Measurements from ENCODE around the gene DONSON.

DONSON gene

DNA sequence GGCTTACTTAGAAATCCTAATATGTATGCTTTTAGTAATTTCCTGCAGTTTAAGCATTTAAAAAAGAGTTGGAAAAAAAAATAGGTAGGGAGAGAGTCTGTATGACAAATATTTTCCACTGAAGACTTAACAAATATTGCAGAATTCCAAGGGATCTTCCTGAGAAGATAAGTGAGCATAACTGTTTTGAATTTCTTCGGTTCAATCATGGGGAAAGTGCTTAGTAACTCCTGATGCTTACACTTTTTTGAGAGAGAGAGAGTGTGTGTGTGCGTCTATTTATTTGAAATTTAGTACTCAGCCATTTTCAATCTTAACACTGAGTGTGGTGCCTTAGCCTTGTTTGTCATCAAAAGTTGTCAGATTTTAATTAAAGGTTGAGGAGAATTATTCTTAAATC is 27.1 kb downstream of the DONSON start:
- no peak for DNase-seq

DNA sequence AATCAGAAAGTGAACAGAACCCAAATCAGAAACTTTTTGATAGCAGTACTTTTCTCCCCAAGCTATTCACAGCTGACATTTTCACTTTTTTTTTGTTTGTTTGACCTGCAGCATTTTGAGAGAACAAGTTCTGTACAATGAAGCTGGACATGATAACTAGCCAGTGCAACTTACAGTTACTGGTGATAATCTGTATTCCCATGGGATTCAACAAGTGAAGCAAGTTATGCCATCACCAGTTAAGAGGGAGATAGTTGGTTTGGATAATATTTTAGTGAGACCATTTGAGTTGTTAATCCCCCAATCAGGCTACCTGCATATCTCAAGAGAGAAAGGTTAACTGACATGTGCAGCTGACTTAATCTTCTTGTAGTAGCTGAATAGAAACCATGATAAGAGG is 27.5 kb downstream of the DONSON start:
- DNase-seq, result no peak

DNA sequence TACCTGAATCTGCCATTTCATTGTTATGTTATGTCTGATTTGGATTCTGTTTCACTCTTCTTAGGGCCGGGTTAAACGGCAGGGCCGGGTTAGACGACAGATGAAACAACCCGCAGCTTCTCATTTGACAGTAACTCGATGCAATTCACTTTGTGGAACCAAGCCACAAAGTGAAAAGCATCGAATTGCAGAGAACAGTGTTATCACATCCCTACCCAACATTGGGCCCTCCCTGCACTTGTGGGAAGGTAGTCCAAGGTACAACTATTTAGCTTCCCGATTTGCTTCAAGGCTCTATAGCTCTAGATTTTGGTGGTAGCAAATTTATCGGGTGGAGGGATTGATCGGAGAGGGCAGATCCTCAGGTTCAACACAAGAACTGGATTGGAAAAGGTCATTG is 28.7 kb downstream of the DONSON start:
- DNase-seq, result no peak

DNA sequence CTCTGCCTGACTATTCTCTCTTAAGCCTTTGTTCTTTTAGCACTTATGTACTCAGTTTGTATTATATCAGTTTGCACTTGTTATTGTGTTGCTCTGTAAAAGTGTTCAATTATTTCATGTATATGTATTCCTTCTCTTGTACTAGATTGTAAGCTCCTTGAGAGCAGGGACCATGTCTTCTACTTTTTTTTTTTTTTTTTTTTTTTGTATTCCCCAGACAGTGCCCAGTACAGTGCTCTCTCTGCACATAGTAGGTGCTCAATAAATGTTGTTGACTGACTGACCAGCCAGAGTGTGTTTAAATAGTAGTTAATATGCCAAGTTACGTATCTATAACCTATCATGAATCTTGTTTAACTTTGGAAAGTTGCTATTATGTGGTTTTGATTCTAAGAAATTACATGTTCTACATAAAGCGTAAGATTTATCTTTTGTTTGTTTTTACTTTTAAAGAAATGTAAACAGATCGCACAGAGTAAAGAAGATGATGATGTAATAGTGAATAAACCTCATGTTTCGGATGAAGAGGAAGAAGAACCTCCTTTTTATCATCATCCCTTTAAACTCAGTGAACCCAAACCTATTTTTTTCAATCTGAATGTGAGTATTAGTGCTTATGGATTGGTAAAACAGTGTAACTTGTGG is 29.6 kb downstream of the DONSON start:
- no peak for DNase-seq

DNA sequence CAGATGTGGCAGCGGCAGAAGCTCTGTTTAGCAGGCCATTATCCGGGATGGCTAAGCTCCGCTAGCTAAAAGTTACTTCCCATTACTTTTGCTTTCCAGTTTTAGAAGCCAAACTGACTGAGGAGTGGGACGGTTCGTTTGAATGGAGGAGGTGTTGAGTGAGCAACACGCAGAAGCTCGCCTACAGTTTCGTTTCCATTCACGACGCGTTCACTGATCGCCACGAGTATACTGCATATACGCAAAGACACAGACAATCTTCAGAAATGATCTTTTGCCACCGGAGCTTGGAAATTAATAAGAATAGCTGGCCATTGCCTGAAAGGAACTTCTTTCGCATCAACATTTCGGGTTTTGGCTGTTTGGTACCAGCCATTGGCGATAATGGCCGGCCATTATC is 31.0 kb downstream of the DONSON start:
- no peak for DNase-seq

DNA sequence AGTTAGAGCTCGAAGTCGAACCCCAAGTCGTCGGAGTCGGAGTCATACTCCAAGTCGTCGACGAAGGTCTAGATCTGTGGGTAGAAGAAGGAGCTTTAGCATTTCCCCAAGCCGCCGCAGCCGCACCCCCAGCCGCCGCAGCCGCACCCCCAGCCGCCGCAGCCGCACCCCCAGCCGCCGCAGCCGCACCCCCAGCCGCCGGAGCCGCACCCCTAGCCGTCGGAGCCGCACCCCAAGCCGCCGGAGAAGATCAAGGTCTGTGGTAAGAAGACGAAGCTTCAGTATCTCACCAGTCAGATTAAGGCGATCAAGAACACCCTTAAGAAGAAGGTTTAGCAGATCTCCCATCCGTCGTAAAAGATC is 33.5 kb downstream of the DONSON start:
- DNase-seq, result no peak

DNA sequence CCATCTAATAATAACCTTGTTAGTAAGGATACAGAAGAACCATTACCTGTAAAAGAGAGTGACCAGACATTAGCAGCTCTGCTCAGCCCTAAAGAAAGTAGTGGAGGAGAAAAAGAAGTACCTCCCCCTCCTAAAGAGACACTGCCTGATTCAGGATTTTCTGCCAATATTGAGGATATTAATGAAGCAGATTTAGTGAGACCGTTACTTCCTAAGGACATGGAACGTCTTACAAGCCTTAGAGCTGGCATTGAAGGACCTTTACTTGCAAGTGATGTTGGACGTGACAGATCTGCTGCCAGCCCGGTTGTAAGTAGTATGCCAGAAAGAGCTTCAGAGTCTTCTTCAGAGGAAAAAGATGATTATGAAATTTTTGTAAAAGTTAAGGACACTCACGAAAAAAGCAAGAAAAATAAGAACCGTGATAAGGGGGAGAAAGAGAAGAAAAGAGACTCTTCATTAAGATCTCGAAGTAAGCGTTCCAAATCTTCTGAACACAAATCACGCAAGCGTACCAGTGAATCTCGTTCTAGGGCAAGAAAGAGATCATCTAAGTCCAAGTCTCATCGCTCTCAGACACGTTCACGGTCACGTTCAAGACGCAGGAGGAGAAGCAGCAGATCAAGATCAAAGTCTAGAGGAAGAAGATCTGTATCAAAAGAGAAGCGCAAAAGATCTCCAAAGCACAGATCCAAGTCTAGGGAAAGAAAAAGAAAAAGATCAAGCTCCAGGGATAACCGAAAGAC is 34.1 kb downstream of the DONSON start:
- DNase-seq, result no peak

DNA sequence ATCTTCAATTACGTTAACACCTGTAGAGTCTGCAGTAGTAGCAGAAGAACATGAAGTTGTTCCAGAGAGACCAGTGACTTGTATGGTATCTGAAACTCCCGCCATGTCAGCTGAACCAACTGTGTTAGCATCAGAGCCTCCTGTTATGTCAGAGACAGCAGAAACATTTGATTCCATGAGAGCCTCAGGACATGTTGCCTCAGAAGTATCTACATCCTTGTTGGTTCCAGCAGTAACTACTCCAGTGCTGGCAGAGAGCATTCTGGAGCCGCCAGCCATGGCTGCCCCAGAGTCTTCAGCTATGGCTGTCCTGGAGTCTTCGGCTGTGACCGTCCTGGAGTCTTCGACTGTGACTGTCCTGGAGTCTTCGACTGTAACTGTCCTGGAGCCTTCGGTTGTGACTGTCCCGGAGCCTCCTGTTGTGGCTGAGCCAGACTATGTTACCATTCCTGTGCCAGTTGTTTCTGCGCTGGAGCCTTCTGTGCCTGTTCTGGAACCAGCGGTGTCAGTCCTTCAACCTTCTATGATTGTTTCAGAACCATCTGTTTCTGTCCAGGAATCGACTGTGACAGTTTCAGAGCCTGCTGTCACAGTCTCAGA is 35.4 kb downstream of the DONSON start:
- no peak for DNase-seq

DNA sequence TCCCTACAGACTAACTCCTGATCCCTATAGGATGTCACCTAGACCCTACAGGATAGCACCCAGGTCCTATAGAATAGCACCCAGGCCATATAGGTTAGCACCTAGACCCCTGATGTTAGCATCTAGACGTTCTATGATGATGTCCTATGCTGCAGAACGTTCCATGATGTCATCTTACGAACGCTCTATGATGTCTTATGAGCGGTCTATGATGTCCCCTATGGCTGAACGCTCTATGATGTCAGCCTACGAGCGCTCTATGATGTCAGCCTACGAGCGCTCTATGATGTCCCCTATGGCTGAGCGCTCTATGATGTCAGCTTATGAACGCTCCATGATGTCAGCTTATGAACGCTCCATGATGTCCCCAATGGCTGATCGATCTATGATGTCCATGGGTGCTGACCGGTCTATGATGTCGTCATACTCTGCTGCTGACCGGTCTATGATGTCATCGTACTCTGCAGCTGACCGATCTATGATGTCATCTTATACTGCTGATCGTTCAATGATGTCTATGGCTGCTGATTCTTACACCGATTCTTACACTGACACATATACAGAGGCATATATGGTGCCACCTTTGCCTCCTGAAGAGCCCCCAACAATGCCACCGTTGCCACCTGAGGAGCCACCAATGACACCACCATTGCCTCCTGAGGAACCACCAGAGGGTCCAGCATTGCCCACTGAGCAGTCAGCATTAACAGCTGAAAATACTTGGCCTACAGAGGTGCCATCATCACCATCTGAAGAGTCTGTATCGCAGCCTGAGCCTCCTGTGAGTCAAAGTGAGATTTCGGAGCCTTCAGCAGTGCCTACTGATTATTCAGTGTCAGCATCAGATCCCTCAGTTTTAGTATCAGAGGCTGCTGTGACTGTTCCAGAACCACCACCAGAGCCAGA is 36.1 kb downstream of the DONSON start:
- no peak for DNase-seq

DNA sequence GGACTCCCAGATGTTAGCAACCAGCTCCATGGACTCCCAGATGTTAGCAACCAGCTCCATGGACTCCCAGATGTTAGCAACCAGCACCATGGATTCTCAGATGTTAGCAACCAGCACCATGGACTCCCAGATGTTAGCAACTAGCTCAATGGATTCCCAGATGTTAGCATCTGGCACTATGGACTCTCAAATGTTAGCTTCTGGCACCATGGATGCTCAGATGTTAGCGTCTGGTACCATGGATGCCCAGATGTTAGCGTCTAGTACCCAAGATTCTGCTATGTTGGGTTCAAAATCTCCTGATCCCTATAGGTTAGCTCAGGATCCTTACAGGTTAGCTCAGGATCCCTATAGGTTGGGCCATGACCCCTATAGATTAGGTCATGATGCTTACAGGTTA is 36.8 kb downstream of the DONSON start:
- DNase-seq, result no peak

DNA sequence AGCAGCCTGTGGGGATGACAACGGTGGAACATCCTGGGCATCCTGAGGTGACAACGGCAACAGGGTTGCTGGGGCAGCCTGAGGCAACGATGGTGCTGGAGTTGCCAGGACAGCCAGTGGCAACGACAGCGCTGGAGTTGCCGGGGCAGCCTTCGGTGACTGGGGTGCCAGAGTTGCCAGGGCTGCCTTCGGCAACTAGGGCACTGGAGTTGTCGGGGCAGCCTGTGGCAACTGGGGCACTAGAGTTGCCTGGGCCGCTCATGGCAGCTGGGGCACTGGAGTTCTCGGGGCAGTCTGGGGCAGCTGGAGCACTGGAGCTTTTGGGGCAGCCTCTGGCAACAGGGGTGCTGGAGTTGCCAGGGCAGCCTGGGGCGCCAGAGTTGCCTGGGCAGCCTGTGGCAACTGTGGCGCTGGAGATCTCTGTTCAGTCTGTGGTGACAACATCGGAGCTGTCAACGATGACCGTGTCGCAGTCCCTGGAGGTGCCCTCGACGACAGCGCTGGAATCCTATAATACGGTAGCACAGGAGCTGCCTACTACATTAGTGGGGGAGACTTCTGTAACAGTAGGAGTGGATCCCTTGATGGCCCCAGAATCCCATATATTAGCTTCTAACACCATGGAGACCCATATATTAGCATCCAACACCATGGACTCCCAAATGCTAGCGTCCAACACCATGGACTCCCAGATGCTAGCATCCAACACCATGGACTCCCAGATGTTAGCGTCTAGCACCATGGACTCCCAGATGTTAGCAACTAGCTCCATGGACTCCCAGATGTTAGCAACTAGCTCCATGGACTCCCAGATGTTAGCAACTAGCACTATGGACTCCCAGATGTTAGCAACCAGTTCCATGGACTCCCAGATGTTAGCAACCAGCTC is 37.5 kb downstream of the DONSON start:
- DNase-seq, result no peak

DNA sequence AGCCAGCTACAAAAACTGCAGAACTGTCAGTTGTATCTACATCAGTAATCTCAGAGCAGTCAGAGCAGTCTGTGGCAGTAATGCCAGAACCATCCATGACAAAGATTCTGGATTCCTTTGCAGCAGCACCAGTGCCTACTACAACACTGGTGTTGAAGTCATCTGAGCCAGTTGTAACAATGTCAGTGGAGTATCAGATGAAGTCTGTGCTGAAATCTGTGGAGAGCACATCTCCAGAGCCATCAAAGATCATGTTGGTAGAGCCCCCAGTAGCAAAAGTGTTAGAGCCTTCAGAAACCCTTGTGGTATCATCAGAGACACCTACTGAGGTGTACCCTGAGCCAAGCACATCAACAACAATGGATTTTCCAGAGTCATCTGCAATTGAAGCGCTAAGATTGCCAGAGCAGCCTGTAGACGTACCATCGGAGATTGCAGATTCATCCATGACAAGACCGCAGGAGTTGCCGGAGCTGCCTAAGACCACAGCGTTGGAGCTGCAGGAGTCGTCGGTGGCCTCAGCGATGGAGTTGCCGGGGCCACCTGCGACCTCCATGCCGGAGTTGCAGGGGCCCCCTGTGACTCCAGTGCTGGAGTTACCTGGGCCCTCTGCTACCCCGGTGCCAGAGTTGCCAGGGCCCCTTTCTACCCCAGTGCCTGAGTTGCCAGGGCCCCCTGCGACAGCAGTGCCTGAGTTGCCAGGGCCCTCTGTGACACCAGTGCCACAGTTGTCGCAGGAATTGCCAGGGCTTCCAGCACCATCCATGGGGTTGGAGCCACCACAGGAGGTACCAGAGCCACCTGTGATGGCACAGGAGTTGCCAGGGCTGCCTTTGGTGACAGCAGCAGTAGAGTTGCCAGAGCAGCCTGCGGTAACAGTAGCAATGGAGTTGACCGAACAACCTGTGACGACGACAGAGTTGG is 38.4 kb downstream of the DONSON start:
- DNase-seq, result no peak

DNA sequence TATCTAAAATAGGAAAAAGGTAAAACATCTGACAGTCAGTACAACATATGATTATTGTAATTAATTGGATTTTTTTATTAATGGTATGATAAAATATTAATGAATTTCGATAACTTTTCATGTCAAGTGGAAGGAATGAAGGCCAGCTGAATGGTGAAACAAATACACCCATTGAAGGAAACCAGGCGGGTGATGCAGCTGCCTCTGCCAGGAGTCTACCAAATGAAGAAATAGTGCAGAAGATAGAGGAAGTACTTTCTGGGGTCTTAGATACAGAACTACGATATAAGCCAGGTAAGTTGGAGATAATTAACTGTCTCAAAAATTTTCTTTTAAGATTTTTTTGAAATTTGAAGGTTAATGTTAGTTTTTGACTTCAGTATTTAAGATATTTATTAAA is 42.4 kb downstream of the DONSON start:
- no peak for DNase-seq

DNA sequence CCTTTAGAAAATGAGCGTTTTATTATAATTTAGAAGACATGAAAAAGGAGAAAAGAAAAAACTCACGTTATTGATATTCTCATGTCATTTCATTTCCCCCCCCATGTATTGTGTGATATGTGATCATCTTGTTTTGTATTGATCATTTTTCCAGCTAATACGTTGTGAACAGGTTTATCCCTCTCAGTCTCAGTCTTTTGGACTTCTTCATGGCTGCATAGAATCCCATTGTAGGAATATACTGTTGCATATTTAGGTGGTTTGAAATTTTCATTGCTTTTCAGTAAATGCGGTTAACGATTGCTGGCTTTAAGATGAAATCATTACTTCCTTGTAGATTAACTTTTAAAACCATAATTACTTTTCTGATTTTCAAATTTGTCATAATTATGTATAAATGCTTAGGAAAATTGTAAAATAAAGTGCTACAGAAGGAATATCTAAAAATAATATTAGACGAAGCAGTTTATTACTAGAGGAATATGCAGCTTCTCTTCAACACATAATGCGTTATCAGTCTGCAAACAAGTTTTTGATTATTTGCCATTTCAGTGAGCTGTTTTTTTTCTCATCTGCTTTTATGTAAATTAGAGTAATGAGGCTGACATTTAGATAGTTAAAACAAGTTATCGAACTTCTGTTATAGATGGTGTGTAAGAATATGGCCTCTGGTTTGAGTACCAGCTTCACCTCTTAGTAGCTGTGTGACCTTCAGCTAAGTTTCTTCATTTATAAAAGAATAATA is 43.9 kb downstream of the DONSON start:
- DNase-seq, result no peak

DNA sequence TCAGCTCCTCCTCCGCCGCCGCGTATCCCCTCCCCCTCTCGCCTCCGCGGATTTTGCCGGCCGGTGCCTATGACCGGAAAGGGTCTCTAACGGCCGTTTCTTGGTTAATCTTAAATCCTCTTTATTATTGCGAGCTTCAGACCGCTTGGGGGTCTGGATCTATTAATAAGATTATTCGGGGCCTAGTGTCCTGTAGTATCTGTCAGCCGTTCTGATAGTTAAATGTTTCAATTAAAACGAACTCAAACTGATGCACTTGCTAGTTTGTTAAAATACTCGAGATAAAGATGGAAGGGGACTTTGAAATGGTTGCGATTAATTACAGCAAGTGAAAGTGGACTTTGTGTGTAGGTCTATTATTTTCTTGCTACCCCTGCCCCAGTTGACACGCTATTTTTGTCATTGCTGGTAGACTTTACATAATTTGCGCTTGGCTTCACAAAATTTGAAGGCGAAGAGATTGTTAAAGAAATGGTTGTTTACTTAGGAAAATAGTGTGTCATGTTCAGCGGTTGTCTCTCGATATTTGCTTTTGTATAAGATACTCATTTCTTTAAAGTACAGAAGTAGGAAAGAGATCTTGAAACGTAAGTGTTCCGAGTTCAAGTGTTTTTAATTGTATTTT is 44.9 kb downstream of the DONSON start:
- DNase-seq, result no peak

DNA sequence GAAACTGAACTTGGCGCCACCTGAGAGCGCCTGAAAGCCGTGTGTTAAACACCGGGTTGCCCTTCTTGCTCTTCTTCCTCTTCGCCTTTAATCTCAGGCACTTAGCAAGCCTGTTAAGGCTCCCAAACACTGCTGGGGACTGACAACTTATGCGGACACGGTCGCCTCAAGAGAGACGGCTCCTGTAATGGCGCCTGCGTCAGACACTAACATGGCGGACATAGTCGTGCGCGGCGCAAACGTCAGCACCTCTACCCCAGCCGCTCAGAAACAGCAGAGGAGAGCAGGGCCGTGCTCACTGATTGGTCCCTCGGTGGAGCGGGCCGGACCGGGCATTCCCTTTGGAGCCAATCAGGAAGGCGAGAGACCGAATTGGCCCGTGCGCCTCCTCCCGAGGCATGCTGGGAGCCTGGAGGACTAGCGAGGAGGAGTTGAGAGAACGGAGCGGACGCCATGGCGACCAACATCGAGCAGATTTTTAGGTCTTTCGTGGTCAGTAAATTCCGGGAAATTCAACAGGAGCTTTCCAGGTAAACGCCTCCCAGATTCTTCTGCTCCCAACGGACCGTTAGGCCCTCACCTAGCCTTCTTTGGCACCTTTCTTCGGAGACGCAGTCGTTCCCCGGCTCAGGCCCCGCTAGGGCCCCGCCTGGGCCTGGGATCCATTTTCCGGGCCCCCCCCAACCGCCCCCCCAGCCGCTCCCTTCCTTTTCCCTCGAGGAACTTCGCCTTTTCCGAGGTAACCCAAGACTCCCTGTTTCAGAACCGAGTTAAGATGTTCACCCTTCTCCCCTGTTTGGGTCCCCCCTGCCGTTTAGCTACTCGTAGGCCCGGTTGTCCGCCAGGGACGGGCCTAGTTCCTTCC is 45.6 kb downstream of the DONSON start, which contains the start of gene SON:
Gene SON (plus strand): TSS at position 399 of the 865 bp plus-strand sequence. CDS start 55 bp downstream, at position 454.
- DNase-seq, result peak; percentile 99

DNA sequence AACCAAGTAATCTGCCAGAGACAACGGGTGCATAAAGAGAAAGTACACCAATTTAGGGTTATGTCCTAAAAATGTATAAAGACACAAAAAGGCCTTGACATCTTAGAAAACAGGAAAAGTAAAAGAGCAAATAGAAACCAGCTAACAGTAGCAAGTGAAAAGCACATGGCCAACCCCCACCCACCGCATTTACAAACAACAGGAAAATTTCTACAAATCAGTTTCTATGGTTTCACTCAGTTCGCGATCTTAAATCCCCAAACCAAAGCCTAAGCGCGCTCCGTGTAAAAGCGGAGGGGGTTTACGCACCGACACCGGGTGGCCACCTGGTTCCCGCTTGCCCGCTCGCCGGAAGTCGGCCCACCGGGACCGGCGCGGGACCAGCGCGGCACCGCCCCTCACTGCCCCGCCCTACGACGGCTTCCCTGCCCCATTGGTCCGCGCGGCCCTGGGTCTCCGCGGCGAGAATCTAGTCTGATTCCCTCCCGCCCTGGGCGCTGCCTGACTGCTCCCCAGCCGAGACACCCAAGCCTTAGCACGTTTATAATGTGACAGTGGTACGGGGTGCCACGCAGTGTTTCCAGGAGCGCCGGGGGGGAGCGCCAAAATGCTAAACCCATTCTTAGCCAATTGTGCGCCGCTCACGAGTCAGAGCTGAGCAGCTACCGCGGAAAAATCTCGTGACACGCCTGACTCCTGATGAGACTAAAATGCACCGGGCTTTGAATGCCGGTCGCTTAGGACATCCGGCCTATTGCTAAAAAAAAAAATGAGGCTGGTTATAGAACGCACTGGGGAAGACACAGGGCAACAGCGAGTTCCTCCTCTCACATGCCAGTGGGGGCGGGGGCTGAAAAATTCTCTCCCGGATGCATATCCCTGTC is 46.5 kb downstream of the DONSON start, which contains the start of gene GART:
Gene GART (minus strand): TSS at position 362 of the 884 bp plus-strand sequence. CDS start 2,802 bp downstream, outside the sequence.
- DNase-seq, result peak; percentile 71 to 72
